ENCODE results near the gene CEL.

CEL gene

GRCh38 chr9:133054966-133055365, 6.8 kb upstream of the CEL start:
- no peak for DNase-seq (ENCODE audit: low read depth)
- H3K4me3 ChIP-seq (ENCODE audit: low read depth, low read length), result no peak overlapping the region
- no peak for TF ChIP-seq MYC (IDR thresholded peaks at IDR 0.05; ENCODE audit: low read depth, low read length)

- H3K4me3 ChIP-seq (ENCODE audit: low read depth, low read length), result no peak overlapping the region
- TF ChIP-seq, protein P1, sequence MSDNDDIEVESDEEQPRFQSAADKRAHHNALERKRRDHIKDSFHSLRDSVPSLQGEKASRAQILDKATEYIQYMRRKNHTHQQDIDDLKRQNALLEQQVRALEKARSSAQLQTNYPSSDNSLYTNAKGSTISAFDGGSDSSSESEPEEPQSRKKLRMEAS (IDR thresholded peaks at IDR 0.05; ENCODE audit: low read depth, low read length), result no peak
- TF ChIP-seq, protein P2, sequence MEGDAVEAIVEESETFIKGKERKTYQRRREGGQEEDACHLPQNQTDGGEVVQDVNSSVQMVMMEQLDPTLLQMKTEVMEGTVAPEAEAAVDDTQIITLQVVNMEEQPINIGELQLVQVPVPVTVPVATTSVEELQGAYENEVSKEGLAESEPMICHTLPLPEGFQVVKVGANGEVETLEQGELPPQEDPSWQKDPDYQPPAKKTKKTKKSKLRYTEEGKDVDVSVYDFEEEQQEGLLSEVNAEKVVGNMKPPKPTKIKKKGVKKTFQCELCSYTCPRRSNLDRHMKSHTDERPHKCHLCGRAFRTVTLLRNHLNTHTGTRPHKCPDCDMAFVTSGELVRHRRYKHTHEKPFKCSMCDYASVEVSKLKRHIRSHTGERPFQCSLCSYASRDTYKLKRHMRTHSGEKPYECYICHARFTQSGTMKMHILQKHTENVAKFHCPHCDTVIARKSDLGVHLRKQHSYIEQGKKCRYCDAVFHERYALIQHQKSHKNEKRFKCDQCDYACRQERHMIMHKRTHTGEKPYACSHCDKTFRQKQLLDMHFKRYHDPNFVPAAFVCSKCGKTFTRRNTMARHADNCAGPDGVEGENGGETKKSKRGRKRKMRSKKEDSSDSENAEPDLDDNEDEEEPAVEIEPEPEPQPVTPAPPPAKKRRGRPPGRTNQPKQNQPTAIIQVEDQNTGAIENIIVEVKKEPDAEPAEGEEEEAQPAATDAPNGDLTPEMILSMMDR (IDR thresholded peaks at IDR 0.05; ENCODE audit: low read depth, low read length), result no peak
- TF ChIP-seq MYC (IDR thresholded peaks at IDR 0.05; ENCODE audit: low read depth, low read length) (no peak), POLR2A (IDR thresholded peaks at IDR 0.05; ENCODE audit: extremely low read depth, insufficient read length) (no peak)
- DNase-seq (ENCODE audit: low read depth), result no peak
These were observed 5.9 kb upstream of the CEL start for GRCh38 chr9:133055788-133056420.

DNA sequence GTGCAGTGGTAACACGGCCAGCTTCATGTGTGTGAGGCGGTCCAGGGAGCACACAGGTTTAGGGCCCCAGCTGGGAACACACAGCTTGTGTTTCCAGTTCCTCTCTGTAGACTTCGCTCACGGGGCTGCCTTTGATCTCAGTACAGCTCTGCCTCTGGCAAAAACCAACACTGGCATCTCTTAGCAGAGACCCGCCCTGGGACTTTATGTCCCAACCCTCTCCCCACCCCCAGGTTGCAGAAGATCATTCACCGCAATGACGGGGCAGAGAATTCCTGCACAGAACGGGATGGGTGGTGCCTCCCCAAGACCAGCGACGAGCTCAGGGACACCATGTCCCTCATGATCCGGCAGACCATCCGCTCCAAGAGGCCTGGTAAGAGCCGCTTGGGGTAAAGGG, 5.2 kb upstream of the CEL start:
- TF ChIP-seq, protein P2 (IDR thresholded peaks at IDR 0.05; ENCODE audit: low read depth, low read length), result no peak
- TF ChIP-seq, protein P1 (IDR thresholded peaks at IDR 0.05; ENCODE audit: low read depth, low read length), result no peak
- TF ChIP-seq MYC (IDR thresholded peaks at IDR 0.05; ENCODE audit: low read depth, low read length), result no peak
- TF ChIP-seq POLR2A (IDR thresholded peaks at IDR 0.05; ENCODE audit: extremely low read depth, insufficient read length), result no peak
- H3K4me3 ChIP-seq (ENCODE audit: low read depth, low read length), result no peak overlapping the region
- no peak for DNase-seq (ENCODE audit: low read depth)

GRCh38 chr9:133057006-133057405, 4.8 kb upstream of the CEL start:
- H3K4me3 ChIP-seq (ENCODE audit: low read depth, low read length), result no peak overlapping the region
- TF ChIP-seq MYC (IDR thresholded peaks at IDR 0.05; ENCODE audit: low read depth, low read length), result no peak
- TF ChIP-seq, protein P1 (IDR thresholded peaks at IDR 0.05; ENCODE audit: low read depth, low read length), result no peak
- TF ChIP-seq, protein P2 (IDR thresholded peaks at IDR 0.05; ENCODE audit: low read depth, low read length), result no peak
- TF ChIP-seq POLR2A (IDR thresholded peaks at IDR 0.05; ENCODE audit: extremely low read depth, insufficient read length), result no peak
- no peak for DNase-seq (ENCODE audit: low read depth)

GRCh38 chr9:133057553-133057952, 4.2 kb upstream of the CEL start:
- TF ChIP-seq, protein P1 (IDR thresholded peaks at IDR 0.05; ENCODE audit: low read depth, low read length), result no peak
- TF ChIP-seq MYC (IDR thresholded peaks at IDR 0.05; ENCODE audit: low read depth, low read length) (no peak), POLR2A (IDR thresholded peaks at IDR 0.05; ENCODE audit: extremely low read depth, insufficient read length) (no peak)
- TF ChIP-seq, protein P2 (IDR thresholded peaks at IDR 0.05; ENCODE audit: low read depth, low read length), result no peak
- no peak overlapping the region for H3K4me3 ChIP-seq (ENCODE audit: low read depth, low read length)
- no peak for DNase-seq (ENCODE audit: low read depth)

DNA sequence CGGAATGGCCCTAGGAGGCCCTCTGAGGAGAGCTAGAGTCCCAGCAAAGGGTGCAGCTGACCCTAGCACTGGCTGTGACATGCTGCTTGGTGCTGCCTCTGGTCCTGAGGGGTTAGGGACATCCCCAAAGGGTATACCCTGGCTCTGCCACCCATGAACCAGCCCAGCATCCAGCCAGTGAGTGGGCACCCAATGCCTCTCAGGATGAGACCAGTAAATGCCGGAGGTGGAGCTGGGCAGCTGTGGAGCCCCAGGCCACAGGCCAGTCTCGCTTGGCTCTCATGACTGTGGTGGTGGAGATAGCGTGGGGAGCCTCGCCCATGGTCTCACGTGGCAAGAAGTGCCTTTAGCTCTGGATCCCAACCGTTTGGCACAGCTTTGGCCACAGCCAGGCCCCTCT, 3.7 kb upstream of the CEL start:
- TF ChIP-seq, protein P2 (IDR thresholded peaks at IDR 0.05; ENCODE audit: low read depth, low read length), result no peak
- no peak for TF ChIP-seq MYC (IDR thresholded peaks at IDR 0.05; ENCODE audit: low read depth, low read length)
- TF ChIP-seq, protein P1 (IDR thresholded peaks at IDR 0.05; ENCODE audit: low read depth, low read length), result no peak
- no peak for TF ChIP-seq POLR2A (IDR thresholded peaks at IDR 0.05; ENCODE audit: extremely low read depth, insufficient read length)
- no peak for DNase-seq (ENCODE audit: low read depth)

More for the DNA sequence above, 3.7 kb upstream of the CEL start:
- H3K4me3 ChIP-seq (ENCODE audit: low read depth, low read length), result no peak overlapping the region
